Measurements from ENCODE around the gene RSBN1.
A peak's percentile ranks its signal among the peaks of the same experiment; 100 is the strongest.
"Not testable (repeated sequence)": the region's sequence is repeated elsewhere in the genome, so short reads cannot be mapped to it uniquely, and the experiment has no call there.

RSBN1 gene

DNA sequence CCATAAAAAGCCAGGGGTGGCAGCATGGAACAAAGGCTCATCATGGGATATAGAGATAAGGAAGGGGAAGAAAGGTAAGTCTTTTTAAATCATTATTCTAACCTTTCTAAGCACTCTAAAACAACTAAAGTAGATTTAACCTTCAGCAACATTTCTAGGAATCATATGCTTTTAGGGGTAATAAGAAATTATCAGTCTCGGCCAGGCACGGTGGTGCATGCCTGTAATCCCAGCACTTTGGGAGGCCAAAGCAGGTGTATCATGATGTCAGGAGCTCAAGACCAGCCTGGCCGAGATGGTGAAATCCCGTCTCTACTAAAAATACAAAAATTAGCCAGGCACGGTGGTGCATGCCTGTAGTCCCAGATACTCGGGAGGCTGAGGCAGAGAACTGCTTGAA is 32.7 kb downstream of the RSBN1 start:
- no peak for DNase-seq

DNA sequence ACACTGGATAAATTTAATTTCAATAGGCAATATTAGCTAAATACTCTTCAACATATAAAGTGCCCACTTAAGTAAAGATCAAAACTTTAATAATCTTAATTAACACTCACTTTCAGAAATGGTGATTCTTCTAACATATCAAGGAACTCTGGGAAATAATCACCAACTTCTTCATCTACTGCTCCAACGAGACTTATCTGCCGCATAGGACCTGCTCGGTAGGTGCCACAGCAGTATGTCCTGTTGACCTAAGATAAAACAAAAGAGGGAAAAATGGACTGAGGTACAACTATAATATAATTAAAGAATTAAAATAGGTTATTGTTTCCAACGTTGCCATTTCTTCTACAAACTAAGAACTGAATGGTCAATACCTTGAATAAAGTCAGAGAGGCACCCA is 34.7 kb downstream of the RSBN1 start:
- no peak for DNase-seq

DNA sequence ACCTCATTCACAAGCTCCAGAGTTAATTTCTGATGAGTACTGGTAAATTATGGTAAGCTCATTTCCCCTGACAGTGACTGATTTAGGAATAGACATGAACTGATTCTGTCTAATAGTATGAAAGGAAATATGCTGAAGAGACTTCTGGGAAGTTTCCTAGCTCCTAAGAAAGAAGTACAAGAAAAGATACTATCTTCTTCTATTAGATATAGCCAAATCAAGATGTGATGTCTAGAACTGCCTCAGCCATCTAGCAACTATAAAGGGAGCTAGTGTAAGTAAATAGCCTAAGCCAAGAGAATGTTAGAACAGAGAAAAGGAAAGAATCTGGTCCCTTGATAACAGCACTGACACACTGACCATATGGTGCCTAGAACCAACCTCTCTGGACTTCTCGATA is 42.2 kb downstream of the RSBN1 start:
- no peak for DNase-seq

DNA sequence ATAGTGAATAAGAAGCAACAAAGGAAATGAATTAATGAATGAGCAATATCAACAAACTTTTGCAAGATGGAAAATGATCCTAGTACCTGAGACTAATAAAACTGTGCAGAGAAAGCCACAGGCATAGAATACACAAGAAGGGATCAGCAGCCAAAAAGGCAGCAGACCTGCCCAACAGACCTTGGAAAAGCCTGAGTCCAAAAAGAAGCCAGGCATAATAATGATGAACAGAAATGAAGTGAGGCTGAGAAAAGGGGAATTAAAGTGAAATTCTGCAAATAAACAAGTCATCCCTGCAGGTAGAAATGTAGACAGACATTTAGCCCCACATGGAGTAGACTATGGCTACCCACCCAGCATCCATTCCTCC is 42.7 kb downstream of the RSBN1 start:
- no peak for DNase-seq

DNA sequence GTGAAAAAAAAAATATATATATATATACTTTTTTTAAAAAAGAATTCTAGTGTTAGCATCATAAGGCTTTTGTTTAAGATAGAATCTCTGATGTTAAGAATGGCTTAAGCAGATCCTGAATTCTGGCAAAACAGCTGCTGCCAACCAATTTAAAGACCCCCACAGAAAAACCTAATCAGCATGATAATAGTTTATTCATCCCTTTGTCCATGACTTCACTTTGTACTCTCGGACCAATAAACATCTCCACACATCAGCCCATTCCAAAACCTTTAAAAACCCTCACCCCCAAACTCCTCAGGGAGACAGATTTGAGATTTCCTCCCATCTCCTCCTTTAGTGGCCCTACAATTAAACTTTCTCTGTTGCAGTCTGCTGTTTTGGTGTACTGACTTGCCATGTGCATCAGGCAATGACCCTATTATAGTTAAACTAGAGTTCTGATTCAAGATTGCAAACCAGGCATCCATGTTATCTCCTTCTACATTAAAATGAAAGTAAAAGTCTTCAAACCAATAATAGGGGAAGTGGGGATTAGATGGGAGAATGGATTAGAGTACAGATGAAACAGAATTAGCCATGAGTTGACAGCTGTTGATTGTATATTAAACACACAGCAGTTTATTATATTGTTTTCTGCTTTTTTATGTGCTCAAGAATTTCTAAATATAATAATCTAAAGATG is 43.2 kb downstream of the RSBN1 start:
- DNase-seq = no peak

DNA sequence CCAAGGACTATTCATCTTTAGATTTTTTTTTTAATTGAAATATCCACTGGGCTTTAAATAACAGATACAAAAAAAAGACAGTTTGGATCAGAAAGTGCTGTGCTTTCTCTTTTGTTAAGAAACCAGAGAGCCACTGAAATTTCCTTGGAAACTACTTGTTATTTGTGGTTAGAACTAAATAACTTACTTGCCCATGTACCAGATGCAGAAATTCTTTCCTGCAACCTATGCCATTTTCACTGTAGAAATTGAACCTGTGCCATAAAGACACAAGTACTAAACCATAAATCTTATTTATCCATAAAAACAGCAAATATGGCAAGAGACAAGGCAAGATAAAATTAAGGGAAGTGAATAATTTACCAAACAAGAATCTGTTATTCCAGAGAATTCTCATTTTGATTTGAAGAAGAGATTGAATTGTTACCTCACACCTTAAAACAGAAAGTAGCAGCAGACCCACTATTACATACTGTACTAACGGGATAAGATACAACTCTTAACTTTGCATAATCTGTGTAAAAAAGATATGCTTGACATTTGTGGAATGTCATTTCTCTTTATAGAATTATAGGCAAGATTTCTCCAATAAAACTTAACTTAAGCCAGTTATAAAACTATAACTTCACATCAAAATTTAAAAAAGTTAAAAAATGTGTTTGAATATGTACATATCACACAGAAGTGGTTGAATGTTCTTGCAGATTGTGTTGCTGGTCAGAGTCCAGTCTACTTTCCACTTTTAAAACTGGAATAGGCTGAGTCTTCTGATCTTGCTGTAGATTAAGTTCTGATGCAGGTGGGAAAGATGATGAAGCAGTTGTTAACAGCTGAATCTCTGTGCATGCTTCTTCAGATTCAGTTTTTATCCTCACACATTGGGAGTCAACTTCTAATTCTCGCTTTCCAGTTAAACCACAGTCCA is 46.7 kb downstream of the RSBN1 start:
- no peak for DNase-seq

DNA sequence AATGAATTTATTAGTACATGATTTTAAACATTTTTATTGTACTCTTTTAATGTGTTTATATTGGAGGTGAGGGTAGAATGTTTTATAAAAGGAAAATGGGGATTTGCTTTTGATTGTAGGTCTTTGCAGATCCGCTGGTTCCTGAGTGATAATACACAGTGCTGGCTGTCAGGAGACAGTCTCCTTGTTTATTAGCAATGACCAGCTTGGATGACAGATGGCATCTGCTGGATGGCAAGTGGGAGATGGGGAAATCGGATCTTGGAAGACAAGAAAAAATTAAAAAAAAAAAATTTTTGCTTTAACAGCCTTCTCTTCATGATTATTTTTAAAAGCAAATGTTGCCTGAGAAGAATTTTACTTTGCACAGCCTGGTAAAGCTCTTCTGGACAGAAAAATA is 48.6 kb downstream of the RSBN1 start:
- DNase-seq = no peak

DNA sequence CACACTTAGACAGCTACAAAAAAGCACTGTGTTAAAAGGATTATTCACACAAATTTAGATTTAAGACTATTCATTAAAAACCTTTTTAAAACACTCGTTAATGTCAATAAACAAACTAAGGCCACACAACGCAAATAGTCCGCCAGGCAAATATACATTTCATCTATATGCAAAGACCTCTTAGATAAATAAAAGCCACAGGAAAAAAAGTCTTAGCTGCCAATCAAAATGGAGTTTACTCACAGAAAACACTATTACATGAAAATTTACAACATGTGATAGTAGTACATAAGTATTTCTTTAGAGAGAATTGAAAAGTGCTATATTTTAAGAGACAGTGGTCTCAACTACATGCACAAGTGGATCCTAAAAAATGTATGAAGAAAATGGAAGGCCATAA is 50.3 kb downstream of the RSBN1 start:
- no peak for DNase-seq

DNA sequence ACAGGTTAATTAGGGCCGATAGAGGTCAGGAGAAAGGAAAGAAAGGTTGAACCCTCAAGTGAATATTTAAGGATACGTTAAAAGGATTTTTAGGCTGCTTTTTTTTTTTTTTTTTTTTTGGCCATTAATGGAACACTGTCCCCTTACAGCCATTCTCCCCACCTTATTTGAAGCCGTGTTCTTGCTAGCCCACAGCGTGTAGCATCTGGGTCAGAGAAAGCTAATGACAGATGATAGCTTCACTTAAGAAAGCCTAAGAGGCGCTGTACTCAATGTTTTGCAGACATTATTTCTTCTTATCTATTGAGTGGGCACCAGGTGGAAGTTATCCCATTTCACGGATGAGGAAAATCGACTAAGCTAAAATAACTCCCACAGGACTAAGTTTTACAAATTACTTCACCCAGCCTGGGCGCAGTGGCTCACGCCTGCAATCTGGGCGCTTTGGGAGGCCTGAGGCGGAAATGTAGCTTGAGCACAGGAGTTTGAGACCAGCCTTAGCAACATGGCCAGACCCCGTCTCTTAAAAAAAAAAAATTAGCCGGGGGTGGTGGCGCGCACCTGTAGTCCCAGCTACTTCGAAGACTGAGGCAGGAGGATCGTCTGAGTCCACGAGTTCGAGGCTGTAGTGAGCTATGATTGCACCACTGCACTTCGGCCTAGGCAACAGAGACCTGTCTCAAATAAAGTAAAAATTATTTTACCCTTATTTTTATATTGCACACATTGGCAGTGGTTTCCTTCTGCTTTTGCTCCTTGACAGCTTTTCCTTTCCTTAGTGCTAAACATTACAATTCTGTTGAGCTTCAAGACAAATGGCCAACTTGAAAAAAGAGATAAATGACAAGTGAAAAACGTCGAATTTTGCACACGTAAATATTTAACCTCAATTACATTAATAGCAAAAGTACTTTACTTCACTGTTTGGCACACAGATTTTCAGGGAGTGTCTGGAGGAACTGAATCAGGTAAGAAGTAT is 51.9 kb downstream of the RSBN1 start:
- DNase-seq = peak; percentile 4

DNA sequence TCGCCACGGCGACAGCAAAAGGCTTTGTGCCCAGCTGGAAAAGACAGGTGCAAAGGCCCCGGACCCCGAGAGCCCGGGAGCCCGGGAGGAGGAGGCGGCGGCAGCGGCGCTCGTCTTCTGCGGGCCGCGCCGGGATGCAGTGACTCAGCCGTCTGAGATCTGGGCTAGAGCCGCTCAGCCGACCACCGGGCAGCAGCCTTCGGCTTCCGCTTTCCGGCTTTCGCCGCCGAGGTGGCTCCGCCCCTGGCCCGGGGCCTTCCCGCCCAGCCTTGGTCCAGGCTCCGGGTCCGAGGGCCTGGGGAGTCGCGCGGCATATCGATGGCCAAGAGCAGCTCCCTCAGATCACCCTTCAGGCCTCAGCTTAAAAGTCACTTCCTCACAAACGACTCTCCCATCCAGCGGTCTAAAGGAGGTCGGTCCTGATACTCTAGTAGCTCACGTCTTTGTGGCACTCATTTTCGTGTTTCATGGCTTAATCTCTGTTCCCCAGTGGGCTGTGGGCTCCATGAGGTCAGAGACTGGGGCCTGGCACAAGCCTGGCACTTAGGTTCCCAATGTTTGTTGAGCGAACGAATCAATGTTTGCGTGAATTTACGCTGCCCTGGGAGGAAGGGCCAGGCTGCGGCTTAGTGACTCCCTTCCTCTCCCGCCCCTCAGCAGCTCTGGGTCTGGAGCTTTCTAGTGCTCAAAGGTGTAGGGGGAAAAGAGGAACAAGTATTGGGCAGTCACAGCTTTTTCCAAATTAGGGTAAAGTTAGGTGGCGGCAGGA is 52.8 kb downstream of the RSBN1 start, which contains the start of gene PHTF1:
Gene PHTF1 (minus strand): TSS at position 154 of the 769 bp plus-strand sequence. CDS start 783 bp downstream, outside the sequence.
- DNase-seq = peak; percentile 84

DNA sequence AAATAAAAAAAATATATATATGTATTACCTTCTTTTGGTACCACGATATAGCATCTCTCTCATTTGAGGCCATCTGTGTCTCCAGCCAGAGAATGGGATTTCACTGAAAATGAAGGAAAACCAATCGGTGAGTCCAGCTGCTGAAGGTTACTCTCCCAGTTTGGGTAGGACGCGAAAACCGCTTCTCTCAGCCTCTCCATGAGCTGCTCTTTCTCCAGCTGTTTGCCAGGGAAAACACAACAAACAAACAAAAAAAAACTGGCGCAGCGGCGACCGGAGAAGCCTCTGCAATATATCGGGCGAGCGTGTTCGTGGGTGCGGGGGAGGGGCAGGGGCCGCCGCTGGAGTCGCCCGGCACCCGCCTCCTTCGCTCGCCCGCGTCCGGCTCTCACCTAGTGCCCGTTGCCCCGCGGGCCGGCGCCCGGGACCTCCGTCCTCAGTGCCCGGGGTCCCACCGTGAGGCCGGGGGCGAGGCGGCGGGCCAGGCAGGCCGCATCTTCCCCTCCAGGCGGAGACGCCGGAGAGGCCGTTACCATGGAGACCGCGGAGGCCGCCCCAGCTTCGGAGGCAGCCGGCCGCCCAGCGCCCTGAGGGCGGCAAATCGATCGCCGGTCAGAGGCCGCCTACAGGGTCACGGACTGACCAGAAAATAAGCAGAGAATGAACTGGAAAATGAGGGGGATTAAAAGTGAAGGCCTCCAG is 53.5 kb downstream of the RSBN1 start:
- peak; percentile 78 for DNase-seq

DNA sequence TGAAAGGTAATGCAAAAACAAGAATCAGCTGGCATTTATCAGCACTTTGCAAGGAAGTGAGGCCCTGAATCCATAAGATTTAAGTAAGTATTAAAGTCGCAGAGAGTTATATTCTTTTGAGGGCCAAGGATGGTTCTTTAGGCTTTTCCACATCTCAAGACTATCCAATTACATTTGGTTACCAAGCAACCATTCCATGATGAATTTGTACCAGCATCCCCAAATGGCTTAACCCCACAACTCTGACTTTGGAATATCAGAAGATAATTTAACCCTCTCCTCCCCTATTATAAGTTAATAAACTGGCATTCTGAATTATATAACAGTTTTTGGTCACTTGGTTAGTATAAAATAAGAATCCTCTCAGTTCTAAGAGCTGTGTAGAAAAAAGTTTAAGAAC is 55.8 kb downstream of the RSBN1 start:
- DNase-seq = no peak

DNA sequence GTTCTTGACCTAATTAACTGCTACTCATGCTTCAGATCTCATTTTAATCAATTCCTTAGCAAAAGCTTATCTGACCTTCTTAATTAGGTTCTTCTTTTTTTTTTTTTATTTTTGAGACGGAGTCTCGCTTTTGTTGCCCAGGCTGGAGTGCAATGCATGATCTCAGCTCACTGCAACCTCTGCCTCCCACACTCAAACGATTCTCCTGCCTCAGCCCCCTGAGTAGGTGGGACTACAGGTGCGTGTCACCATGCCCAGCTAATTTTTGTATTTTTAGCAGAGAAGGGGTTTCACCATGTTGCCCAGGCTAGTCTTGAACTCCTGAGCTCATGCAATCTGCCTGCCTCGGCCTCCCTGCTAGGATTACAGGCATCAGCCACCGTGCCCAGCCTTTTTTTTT is 58.9 kb downstream of the RSBN1 start:
- DNase-seq = not testable (repeated sequence)

DNA sequence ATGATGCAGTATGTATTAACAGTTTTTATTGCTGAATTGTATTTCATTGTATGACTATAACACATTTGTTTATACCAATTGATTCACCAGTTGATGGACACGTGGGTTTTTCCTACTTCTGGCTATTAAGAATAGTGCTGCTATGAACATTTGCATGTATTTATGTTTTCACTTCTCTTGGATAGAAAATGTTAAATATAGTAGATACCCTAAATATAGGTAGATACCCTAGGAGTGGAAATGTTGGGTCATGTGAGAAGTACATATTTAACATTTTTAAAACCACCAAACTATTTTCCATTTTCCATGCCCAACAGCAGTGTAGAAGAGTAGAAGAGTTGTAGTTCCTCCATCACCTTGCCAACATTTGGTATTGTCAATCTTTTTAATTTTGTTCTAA is 60.8 kb downstream of the RSBN1 start:
- DNase-seq = no peak

DNA sequence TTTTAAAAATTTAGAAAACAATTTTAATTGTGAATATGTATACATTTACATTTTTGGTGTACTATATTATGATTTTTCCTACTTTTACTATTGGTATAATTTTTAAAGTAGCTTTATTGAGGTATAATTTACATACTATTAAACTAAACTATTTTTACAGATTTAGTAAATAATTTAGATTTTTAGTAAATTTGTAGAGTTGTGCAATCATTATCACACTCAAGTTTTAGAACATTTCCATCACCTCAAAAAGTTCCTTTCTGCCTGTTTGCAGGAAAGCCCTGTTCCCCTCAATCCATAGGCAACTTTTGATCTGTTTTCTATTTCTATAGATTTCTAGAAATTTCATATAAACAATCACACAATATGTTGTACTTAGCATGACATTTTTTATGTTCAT is 61.2 kb downstream of the RSBN1 start:
- DNase-seq = no peak

DNA sequence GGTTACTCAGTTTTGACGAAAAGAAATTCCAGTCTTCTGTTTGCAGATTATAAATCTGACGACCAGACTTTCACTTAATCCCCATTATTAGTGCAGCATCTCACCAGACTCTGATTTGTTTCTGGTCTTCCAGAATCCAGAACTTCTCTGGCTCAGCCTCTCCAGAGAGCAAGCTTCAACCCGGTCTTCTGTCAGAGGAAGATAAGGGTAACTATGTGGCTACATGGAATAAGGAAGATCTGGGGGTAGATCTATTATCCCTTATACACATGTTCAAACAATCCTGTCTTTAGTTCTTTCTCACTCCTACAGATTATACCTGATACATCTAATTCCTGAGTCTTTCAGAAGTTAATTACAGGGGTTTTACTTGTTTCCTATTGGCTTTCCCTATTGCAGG is 62.9 kb downstream of the RSBN1 start:
- DNase-seq = no peak

DNA sequence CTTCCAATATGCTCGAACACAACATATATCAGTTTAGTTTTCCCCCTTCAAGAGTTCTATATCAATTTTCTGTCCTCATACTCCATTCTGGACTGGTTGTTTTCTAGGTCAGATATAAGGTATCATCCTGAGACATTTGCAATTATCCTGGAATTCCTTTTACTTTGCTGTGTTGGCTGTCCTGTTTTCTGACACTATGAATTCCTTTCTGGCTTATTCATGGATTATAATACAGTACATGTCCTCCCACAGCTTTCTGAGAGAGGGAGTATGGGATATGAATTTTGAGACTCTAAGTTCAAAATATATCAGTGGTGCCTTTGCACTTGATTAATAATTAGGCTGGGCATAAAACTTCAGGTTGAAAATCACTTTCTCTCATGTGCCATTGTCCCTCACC is 64.9 kb downstream of the RSBN1 start:
- DNase-seq = no peak

DNA sequence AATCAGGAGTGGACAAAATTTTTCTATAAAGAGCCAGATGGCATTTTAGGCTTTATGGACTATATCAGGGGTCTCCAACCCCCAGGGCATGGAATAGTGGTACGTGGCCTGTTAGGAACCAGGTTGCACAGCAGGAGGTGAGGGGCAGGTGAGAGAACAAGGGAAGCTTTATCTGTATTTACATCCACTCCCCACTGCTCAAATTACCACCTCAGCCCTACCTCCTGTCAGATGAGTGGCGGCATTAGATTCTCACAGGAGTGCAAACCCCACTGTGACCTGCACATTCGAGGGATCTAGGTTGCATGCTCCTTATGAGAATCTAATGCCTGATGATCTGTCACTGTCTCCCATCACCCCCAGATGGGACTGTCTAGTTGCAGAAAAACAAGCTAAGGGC is 66.9 kb downstream of the RSBN1 start:
- no peak for DNase-seq

DNA sequence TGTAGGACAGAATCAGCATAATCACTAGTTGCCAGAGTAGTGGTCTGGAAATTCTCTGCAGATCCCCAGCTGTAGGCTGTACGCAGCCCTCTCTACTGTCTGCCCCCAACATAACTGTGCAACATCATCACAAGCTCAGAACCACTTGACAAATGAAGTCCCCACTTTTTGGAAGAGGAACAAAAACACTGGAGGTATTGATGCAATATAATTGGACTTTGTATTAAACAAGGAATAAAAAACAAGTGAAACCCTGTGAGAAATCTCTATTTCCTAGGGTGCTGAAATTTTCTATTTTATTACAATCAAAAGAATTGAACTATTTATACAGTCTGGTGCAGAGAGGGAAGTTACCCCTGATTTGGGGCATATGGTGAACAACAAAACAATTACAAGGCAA is 68.2 kb downstream of the RSBN1 start:
- DNase-seq = no peak

DNA sequence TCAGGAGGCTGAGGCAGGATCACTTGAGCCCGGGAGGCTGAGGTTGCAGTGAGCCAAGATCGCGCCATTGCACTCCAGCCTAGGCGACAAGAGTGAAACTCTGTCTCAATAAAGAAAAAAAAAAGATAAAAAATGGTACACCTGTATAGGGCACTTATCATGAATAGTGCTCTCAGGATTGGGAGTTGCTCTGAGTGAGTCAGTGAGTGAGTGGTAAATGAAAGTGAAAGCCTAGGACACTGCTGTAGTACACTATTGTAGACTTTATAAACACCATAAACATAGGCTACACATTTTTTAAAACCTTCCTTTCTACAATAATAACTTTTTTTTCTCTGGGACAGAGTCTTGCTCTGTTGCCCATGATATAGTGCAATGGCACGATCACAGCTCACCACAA is 69.8 kb downstream of the RSBN1 start:
- DNase-seq = no peak

DNA sequence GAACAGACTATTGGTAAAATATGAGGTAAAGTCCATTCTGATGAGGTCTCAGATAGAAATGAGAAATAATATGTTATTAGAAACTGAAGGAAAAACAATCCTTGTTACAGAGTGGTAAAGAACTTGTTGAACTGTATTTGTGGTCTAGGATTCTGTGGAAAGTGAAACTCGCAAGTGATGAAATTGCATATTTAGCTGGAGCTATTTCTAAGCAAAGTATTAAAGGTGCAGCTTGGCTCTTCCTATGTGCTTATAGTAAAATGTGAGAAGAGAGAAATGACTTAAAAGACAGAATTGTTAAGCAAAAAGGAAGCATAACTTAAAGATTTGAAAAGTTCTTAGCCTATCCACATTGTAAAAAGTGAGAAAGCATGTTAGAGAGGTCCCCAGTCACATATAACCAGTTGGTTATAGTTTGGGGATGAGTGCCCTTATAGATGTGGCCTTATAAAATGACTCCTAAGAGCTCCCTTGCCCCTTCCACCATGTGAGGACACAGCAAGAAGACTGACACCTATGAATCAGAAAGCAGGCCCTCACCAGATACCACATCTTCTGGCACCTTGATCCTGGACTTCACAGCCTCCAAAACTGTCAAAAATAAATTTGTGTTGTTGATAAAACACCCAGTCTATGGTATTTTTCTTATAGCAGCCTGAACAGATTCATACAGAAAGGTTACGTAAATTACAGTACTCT is 77.8 kb downstream of the RSBN1 start:
- DNase-seq = no peak
